Fibroblast of skin of left biceps (primary cell): Measurements from ENCODE around the gene ENAH.
"Not testable (repeated sequence)": the region's sequence is repeated elsewhere in the genome, so short reads cannot be mapped to it uniquely, and the experiment has no call there.

Experiments used
- DNase-seq, 2 experiments: peaks; one replicate each; pipeline ENCODE4 v3.0.0-alpha.2; 2013; ENCODE audit warnings: low read depth in 2 of 2

The ENAH gene

DNA sequence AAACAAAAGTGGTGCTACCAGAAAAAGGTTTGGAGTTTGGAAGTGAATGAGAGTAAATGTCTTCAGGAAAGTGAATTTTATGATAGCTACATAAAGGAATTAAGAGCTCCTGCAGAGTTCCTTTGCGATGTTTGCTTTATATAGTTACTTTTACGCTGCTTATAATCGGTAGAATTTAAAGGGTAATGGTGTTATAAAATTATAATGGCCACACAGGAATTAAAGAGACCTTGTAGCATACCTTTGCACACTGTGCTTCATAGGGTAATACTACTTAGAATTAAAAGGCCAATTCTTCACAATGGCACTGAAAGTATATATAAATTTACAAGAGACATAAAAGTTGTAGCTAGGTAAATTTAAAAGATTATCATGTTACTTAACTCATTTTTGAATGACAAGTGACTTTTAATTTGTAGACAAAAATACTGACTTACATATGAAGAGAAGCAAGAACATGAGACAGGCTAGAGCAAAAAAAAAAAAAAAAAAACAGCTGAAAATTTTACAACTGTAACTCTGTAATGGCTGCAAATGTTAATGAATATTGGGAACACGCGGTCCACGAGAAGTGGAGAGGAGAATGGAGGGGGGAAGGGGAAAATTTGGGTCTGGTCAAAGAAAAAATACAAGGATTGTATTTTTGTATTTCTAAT is 159.2 kb downstream of the ENAH start:
- no peak for DNase-seq

DNA sequence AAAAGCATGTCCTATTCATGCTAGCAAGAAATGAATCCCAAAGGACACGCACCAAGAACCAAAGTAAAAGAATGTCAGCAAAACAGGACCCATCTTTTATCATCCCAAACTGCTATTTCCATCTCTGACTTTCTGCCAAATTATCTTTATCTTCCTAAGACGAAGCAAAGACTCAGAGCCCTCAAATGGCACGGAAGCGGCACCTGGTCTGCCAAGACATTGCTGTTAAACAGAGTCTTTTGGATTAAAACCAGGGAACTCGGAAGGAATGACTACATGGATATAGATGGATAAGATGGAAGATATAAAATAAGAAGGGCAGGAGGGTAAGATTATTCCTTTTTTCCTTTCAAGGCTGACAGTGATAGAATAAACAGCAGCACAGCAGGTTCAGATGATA is 164.2 kb downstream of the ENAH start:
- no peak for DNase-seq

GRCh38 chr1:225486856-225487255 is 166.1 kb downstream of the ENAH start:
- DNase-seq, result no peak

DNA sequence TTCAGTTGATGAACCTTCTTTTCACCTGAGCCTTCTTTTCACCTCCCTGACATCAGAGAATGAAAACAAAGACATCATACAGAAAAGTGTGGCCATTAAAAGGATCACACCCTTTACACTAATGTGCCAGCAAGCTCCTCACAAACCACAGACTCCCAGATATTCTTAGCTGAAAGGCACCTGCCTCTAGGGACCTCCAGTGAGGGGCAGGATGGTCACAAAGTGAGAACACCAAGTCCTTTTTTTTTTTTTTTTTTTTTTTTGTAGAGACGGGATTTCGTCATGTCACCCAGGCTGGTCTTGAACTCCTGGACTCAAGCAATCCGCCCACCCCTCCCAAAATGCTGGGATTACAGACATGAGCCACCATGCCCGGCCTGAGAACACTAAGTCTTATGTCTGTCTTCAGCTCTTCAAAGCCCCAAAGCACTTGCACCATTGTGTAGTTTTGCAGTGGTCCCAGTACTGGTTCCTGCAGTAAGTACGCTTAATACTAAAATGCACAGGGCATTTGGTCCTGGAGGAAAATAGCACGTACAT is 166.9 kb downstream of the ENAH start:
- DNase-seq, result no peak

DNA sequence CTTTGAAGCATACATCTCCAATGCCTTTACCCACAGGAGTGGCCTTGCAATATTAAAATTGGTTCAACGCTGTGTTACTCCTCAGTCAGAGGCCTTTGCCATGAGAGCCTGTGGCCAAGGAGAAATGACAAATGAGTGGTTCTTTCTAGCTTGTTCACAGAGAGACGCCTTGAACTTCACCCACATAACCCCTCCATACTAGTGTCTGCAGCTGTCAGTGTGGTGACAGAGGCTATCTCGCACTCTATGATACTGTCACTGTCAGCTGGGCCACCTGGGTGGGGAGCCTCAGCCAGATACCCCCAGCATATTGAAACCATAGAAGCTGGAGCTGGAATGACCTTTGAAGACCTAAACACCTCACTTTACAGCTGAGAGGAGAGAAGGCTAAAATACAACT is 167.7 kb downstream of the ENAH start:
- DNase-seq, result no peak

GRCh38 chr1:225484657-225485214 is 168.2 kb downstream of the ENAH start:
- no peak for DNase-seq

DNA sequence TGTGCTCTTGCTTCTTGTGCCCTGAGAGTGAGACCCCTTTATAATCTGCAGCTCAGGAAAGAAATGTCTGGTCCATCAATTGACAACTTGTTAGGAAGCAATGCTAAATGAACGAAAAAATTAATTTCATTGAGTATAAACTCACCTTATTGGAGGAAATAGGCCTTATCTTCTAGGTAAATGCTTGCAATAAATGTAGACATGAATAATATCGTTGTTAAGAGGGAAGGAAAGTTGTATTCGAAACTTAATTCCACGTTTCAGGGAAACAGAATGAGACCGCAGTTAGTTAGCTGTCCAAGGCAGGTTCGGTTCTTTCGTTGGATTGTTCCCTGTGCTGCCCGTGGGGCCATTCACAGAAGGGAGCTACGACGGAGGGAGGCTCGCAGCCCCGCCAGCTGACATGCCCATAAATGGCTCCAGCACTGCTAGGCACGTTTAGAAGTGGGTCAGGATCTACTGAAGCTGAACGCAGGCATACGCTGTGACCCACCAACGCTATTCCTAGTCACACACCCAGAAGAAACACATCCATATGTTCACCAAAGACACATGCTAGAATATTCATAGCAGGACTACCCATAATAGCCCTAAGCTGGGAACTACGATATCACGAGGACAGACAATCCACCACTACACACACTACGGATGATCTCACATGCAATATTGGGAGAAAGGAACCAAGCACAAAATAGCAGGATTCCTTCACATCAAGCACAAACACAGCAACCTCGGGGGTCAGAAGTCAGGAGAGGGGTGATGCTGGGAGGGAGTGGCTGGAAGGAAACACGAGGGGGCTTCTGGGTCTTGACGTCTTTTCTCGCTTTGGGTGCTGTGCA is 168.9 kb downstream of the ENAH start:
- no peak for DNase-seq

DNA sequence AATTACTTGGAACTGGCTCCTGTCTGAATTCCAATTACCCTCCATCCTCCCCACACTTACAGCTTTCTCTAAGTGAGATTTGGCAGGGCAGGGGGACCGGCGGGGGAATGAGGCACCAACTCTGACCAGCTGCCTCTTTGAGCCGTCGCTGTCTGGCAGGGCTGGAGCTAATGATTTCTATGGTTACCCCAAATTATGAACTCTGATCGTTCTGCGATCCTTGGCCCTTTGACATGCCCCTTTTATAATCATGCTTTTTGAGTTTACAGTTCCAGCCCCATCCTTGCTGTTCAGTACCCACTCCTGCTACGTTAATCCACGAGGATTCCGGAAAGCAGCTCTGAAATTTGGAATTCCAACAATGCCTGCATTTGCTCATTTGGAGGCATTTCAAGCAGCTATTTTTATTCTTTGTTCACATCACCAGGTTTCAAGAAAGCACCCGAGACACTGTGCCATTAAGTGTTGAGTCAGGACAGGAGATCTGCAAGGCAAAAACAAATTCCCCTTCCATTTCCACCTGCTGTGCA is 170.4 kb downstream of the ENAH start:
- DNase-seq, result peak; percentile 23 to 25

- no peak for DNase-seq
Measured at GRCh38 chr1:225481738-225482137, 171.2 kb downstream of the ENAH start.

GRCh38 chr1:225480825-225481434 is 172.0 kb downstream of the ENAH start:
- DNase-seq, result no peak

GRCh38 chr1:225479996-225480720 is 172.8 kb downstream of the ENAH start:
- DNase-seq, result no peak

DNA sequence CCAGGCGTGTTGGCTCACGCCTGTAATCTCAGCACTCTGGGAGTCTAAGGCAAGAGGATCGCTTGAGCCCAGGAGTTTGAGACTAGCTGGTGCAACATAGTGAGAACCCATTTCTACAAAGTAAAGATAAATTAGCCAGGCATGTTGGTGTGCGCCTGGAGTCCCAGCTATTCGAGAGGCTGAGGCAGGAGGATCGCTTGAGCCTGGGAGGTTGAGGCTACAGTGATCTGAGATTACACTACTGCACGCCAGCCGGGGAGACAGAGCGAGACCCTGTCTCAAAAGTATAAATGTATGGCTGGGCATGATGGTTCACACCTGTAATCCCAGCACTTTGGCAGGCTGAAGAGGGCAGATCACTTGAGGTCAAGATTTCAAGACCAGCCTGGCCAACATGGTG is 173.6 kb downstream of the ENAH start:
- no peak for DNase-seq

- DNase-seq, result no peak
Measured at GRCh38 chr1:225477296-225477911, 175.5 kb downstream of the ENAH start.

- DNase-seq, result peak; percentile 21 to 37
Measured at GRCh38 chr1:225476538-225476988, 176.4 kb downstream of the ENAH start.

DNA sequence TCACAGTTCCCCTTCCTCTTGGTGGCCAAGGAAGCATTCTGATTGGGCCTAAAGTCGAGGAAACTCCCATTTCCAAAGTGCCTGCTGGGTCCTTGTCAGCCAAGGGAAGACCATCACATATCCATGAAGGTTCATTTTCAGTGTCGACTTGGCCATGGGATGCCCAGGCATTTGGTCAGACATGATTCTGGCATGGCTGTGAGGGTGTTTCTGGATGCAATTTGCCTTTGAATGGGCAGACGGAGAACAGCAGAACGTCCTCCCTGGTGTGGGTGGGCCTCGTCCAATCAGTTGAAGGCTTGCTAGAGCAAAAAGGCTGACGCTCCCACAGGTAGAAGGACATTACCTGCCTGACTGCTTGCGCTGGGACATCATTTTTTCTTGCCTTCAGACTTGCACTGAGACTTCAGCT is 176.8 kb downstream of the ENAH start:
- no peak for DNase-seq

GRCh38 chr1:225474986-225475820 is 177.7 kb downstream of the ENAH start:
- peak; percentile 28 to 31 for DNase-seq

DNA sequence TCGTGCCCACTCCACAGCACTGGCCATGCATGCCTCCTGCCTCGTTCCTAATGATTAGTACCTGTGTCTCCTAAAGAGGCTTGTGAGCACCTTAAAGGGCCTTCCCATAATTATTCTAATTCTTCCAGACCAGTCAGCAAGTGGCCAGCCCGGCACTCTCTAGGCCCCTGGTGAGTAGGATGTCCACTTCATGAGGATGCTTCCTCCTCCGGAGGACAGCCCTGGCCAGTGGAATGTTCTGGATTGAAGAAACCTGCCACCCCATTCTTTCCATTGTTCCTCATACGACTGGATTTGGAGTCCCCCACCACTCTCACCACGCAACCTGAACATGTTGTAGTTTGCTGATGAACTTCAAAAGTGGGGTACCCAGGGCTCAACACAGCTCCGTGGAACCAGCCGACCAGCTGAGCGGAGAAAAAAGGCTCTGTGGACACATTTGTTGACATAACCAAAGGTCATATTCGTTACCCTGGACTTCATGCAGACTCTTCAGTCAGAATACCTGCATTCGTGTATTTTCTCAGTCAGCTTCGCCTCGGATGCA is 178.4 kb downstream of the ENAH start:
- no peak for DNase-seq

DNA sequence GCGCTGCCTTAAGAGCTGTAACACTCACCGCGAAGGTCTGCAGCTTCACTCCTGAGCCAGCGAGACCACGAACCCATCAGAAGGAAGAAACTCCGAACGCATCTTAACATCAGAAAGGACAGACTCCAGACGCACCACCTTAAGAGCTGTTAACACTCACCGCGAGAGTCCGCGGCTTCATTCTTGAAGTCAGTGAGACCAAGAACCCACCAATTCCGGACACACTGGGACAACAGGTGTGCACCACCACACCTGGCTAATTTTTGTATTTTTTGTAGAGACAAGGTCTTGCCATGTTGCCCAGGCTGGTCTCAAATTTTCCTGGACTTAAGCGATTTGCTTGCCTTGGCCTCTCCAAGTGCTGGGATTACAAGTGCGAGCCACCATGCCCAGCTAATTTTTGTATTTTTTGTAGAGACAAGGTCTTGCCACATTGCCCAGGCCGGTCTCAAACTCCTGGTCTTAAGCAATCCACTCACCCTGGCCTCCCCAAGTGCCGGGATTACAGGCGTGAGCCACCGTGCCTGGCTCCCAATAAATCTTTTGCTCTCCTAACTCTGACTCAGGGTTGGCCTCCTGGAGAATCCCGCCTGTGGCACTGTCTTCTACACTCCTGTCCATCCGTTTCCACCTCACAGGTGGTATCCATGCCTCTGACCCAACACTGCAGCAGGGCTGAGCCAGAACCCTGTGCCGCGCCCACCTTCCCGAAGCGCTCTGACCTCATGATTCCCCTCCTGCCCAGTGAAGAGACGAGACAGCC is 179.1 kb downstream of the ENAH start:
- not testable (repeated sequence) for DNase-seq

DNA sequence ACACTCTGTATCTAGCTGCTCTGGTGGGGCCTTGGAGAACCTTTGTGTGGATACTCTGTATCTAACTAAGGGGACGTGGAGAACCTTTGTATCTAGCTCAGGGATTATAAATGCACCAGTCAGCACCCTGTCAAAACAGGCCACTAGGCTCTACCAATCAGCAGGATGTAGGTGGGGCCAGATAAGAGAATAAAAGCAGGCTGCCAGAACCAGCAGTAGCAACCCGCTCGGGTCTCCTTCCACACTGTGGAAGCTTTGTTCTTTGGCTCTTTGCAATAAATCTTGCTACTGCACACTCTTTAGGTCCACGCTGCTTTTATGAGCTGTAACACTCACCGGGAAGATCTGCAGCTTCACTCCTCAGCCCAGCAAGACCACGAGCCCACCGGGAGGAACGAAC is 179.7 kb downstream of the ENAH start:
- not testable (repeated sequence) for DNase-seq
